HS-5 (cell line): ENCODE results near the gene HUS1B.
"Not testable (repeated sequence)": the region's sequence is repeated elsewhere in the genome, so short reads cannot be mapped to it uniquely, and the experiment has no call there.

Source experiments
- DNase-seq: peaks from one replicate; pipeline ENCODE4 v3.0.0-alpha.2; 2012; ENCODE audit warnings: low read depth

The HUS1B gene

DNA sequence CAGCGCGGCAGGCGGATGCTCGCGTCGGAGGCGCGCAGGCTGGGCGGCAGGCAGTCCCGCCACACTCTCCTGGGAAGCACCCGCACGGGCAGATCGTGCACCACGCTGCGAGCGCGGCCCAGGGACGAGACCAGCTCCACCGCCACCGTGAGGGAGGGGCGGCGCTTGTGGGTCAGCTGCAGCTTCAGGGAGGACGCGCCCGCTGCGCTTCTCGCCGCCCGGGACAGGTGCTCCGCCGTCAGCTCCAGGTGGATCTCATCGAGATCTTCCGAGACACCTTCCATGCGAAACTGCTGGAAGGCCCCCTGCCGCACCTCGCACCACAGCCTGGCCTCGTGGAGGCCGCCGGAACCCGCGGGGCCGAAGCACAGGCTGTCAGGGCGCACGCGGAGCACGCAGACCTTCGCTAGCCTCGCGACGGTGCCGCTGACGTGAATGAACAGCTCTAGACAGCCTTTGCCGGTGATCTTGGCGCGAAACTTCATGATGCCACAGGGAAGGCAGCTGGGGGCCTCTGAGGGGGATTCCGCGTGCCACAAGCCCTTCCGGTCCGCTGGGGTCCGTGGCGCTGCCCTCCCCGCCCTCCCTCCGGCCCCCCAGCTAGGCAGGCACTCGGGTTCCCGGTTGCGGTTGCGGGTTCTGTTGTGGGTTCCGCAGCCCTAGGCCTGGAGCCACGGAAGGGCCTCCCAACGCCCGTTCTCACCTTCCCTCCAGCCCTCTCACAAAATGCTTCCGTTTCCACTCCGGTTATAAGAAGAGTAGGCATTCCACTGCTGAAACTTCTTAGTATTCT is at the start of gene HUS1B:
Gene HUS1B (minus strand): TSS at position 641 of the 793 bp plus-strand sequence. CDS start 156 bp downstream, at position 485.
- no peak for DNase-seq

DNA sequence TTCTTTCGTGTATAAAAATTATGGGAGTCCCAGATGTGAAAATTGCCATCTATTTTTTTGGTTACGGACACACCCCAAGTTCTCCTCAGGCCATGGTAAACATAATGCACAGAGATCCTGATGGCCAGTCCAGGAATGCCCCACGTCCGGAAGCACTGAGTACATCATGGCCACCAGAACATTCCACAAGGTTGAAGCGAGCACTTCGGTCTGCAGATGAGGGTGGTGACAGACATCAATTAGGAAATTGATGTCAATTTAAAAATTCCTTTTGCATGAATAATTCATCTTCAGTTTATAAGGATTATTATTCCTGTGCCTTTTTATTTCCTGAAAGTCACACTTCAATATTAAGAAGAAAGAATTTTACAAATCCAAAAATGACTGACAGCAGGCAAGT is 49.2 kb upstream of the HUS1B start:
- DNase-seq, result no peak

DNA sequence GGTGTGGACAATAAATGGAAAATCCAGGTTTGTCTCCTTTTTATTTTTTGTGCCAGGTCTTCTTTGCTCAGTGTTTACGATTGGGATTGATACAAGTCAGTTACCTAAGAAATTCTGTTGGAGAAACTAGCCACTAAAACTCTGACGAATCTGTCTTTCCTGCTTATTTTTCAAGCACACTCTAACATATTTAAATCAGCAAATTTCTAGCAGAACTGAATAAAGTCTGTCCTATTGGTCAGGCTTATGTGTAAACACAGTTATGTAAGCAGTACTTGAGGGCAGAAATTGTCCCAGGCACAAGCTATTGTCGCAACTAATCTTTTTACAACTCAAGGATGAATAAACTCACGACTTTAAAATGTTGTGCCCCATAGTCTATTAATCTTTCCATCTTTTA is 48.1 kb upstream of the HUS1B start:
- DNase-seq, result no peak

DNA sequence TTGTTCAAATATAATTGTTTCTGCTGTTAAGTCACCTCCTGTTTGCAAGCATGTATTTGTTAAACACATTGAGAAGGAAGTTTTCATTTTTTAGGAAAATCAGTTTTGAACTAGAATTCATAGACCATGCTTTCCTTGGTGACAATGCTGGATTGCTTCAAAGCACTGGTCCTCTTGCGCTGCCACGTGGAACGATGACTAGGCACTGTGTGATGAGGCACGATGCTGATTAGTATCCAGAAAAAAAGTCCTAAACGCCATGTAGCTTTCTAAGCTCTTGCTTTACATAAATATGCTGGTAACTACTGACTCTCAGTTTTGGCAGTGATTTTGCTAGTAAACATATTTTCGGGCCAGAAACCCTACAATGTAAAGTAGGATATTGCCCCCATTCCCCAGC is 47.1 kb upstream of the HUS1B start:
- no peak for DNase-seq

DNA sequence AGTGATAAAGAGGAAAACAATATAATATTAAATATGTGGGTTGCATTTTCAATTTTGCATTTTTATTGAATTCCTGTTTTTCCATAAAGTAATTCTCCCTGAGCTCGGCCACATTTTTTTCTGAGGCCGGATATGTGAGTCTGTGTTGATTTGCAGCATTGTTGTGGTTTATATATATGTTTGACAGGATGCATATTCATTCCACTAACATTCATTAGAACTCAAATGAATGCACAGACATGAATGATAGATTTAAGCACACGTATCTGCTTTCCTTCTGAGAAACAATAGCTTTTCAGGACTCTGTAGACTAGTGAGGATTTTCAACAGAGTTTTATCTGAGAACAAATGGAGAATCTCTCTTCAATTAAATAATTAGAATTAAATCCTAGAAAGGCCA is 46.7 kb upstream of the HUS1B start:
- no peak for DNase-seq

DNA sequence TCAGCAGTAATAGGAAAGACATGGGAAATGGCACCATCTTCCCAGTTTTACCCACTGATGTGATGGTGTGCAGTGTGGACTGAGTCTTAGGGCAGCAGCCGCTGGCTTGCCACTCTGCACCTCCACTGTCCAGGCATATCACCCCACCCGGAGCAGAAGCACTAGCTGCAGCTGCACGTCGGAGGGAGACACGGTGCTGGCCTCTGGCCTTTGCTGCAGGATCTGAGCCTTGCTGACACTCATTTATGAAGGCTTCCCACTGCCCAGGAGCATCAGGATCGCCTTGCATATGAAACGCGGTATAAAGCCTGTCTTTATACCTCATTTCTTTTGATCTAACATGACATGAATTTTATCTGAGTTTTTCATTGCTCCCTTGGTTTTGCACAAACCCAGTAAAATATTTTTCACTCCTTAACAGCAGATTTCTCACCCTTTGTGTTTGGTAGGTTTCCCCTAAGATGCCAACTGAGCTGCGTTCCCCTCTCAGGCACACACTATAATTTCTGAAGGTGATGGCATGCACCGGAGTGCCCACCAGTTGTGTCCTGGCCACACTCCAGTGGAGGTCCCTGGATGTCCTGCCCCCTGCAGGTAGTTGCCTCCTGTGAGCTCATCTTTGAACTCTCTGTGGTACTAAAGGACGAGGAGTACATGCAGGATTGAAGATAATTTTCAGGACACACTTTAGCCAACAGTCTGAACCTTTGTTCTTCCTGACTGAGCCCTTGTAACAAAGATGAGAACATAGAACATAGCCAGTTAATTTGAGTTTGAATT is 45.0 kb upstream of the HUS1B start:
- DNase-seq, result no peak

DNA sequence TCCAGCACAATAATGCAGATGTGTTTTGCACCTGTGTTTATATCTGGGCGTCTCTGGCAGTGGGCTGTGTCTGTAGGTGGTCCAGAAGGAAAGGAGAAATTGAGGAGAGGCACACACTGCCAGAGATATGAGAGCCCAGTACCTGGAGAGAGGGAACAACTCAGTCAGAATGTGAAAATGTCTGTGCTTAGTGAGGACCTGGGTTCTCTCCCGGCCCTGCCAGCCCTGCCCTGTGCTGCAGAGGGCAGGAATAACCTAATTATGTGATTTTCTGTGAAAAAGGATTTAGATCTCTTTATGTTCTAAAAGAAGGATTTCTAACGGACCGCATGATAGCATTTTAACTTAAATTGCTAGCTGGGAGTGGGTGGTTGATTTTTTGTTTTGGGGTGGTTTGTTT is 44.3 kb upstream of the HUS1B start:
- no peak for DNase-seq

DNA sequence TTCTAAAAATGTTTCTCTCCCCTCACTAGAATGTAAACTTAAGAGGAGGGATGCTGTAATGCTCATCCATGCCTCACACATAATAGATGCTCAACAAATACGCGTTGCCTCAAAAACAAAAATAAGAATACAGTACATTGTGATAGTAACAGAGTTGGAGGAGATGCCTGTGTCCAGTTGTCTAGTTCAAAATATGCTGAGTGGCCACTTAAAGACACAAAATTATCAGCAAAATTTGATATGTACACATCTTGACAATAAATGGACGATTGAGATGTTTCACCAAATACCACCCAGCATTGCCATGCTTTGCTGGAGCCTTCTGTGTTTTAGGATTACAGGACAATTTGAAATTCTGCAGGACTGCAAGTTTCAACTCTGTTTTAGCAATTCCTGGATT is 43.6 kb upstream of the HUS1B start:
- no peak for DNase-seq

DNA sequence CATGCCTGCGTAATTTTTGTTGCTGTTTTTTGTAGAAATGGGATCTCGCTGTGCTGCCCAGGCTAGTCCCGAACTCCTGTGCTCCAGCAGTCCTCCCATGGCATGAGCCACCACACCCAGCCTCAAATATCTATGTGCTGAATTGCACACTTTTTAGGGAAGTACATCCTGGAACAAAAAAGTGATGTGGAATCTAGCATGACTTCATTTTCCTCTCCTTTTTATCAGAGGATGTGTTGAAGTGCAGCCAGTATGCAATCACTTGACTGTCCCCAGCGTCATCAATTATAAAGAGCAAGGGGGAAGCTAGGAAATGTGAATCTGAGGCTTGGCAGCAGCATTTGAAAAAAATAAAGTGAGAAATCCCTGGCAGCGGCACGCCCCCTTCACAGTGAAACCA is 42.4 kb upstream of the HUS1B start:
- no peak for DNase-seq

DNA sequence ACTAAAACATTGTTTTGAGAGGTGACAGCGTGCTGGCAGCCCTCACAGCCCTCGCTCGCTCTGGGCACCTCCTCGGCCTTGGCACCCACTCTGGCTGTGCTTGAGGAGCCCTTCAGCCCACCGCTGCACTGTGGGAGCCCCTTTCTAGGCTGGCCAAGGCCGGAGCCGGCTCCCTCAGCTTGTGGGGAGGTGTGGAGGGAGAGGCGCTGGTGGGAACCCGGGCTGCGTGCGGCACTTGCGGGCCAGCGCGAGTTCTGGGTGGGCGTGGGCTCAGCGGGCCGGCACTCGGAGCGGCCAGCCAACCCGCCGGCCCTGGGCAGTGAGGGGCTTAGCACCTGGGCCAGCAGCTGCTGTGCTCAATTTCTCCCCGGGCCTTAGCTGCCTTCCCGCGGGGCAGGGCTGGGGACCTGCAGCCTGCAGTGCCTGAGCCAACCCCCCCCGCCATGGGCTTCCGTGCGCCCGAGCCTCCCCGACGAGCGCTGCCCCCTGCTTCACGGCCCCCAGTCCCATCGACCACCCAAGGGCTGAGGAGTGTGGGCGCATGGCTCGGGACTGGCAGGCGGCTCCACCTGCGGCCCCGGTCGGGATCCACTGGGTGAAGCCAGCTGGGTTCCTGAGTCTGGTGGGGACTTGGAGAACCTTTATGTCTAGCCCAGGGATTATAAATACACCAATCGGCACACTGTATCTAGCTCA is 37.7 kb upstream of the HUS1B start:
- DNase-seq, result not testable (repeated sequence)

DNA sequence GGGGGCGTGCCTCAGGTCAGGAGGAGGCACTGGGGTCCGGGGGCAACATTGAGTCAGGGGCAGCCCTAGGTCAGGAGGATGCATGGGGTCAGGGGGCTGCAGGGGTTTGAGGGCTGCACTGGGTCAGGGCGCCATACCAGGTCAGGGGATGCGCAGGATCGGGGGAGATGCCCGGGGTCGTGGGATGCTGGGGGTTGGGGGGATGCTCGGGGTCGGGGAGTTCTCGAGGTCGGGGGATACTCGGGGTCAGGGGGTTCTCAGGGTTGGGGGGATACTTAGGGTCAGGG is 36.8 kb upstream of the HUS1B start:
- DNase-seq, result no peak

DNA sequence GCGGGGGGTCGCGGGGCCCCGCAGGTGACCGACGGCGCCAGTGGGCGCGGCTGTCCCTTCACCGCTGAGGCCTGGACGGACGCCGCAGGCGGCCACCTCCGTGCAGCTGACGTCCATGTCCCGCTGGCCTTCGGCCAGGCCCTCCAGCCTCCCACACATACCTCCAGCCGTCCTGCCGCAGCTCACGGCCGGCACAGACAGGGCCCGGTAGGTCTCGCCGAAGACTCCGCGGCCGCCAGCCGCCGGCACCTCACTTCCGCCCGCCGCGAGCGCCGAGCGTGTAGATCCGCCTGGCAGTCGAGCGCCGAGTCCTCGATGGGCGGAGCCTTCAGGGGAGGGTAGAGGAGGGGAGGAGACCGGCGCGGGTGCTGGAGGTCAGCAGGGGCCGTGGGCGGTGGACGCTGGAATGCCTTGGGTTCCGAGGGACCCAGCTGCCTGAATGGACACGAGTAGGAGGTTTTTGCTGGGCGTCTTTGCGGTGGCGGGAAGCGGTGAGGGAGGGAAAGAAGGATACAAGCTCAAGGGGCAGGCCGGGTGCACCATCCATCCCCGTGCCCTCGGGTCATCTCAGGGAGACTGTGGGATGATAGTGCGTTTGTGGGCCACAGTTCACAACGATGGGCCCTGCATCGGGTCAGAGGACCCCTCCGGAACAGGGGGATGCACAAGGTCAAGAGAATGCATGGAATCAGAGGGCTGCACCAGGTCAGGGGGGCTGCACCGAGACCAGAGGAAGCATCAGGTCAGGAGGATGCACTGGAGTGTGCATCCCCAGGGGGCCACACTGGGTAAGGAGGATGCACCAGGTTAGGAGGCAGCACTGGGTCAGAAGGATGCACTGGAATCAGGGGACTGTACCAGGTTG is 36.2 kb upstream of the HUS1B start, which contains the start of gene EXOC2:
Gene EXOC2 (minus strand): TSS at position 282 of the 865 bp plus-strand sequence. CDS start 55,321 bp downstream, outside the sequence.
- DNase-seq, result no peak

DNA sequence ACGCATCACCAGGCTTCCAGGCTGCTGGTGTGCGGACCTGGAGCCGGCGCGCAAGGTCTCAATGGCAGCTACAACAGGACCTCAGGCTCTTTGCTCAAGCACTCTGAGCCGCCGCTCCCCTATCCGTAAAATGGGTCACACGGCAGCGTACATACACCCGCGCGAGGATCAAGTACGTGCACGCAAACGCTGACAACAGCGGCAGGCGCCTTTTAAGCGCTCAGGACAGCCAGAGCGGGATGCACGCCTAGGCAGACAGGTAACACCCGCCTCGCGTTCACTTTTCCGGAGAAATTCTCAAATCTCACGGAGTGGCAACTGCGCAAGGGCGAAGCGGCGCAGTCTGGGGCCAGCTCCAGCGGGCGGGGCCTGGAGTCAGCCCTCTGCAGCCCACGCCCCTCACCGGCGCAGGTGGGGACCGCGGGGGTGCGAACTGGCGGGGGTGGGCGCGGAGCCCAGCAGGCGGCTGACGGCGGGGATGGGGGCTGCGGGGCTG is 35.5 kb upstream of the HUS1B start:
- no peak for DNase-seq

DNA sequence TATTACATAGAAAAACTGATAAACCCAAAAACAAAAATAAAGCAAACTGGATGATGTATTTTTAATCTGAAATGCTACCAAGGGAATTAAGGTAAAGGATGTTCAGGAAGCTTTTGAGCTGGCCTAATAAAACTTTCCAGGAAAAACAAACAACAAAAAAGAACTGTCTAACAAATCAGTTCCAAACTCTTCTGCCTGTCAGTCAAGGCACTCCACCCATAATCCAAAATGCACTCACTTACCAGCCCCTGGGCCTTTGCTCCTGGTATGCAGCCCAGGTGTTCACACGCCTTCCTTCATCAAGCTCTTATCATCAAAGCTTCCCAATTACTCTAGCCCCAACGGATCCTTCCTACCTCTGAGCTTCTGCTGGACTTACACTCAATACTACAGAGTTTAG is 32.3 kb upstream of the HUS1B start:
- DNase-seq, result no peak

DNA sequence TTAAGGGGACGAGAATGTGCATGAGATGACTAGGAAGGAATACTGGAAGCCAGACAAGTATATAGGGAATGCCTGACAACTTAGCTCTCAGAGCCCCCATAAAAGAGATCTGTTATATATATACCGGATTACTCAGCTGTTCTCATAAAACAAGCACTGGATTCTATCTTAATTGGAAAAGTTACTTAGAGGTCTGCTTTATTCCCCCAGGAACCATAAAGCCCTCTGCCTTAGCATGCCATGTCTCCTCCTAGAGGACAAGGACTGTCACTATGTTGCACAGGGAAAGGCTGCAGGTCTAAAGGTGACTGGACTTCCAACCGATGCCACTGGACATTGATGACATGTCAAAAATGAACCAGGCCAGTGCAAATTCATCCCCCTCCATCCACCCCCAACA is 29.6 kb upstream of the HUS1B start:
- DNase-seq, result no peak

DNA sequence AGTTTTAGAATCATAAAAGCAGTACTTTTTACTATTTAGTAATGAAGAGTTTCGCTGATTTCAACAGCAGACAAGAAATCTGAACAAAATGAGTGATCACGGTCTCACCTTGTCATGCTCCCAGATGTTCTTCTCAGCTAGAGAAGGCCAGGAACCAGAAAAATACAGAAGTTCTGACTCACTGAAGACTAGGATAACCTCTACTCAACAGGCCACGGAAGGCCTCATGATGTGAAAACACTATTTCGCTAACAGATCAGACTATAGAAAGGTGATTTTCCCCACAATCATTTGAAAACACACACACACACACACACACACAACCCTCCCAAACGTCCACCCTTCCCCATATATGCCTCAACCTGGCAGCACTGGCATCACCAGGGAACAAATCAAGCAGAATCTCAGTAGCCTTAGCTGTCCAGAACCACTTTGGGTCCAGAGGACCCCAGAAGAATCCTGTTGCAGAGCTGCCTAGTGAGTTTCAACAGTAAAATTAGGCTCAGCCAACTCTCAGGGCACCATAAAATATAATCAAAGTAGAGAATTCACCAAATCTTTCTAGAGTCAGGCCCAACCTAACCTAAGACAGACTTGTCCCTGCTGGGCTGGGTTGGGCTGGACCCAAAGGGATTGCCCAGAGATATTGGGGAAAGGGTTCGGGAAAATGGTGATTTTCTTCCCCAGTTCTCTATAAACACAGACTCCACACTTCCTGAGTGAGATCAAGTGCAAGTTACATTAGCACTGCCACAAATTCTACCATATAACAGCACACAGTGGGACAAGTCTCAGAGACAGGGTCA is 28.1 kb upstream of the HUS1B start:
- no peak for DNase-seq

DNA sequence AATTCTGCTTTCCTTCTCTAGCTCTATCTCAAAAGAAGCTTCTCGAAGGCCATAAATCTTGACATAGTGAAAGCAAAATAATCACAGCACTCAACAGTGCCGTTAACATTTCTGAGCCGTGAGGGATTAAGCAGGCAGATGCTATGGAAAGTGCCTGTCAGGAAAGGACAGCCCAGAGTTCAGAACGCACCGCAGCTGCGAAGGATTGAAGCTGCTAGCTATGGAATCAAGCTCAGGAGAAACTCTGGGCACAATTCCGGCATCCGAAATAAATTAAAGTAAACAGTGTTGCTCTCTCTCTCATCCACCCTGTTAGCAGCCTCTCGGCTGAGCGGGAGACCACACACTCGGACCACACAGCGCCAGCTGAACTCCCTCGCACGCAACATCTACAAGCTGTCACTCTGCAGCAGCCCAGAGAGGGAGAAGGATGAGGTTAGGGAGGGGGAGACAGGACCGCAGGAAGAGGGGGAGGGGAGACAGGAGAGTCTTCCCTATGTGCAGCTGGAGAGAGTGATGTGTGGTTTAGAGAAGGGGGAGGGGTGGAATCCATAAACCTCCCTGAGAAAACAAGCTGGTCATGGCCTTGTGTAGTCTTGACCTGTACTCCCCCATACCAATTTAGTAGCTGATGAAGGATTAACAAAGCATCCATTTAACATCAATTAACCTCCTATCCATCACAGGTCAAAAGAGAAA is 27.0 kb upstream of the HUS1B start:
- no peak for DNase-seq

DNA sequence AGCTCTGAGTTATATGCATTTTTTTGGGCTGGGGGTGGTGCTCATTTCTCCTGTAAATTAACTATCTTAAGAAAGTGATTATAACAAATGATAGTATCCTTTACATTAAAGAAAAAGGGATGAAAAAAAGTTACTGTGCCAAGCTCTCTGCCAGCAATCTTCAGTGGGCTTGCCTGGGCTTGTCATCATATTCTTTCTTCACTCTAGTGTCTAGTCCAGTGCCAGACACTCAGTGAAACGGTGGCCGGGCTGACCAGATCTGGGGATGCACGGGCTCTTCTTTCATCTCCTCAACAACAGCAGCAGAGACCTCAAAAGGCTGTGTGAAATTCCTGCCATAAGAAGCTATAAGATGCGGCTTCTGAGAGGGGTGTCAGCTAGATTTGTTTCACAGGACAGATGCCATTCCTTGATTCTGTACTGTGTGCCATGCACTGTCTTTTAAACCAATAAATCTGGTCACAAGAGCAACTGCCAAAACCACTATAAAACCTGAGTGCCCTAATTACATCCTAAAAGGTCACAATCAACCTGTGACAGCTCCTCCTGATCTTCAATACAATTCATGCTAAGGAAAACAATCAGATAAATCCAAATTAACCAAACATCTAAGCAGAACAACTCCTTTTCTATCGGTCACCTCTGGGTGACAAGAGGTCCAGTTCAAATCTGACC is 23.9 kb upstream of the HUS1B start:
- DNase-seq, result no peak

DNA sequence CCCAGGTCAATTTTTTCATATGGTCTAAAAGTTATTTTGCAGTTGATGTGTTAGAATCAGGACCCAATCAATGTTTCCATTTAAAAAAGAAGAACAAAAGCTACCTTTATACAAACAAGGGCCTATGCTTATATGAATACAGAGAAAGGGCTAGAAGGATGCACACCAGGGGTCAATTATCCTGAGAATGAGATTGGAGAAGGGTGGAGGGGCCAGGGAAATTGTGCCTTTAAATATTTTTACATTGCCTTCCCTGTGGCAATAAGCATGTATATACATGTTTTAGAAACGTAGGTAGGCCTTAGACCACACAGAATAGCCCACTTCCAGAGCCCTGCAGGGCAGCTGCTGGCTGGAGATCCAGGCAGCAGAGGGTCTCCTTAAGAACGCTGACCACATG is 23.4 kb upstream of the HUS1B start:
- DNase-seq, result no peak

DNA sequence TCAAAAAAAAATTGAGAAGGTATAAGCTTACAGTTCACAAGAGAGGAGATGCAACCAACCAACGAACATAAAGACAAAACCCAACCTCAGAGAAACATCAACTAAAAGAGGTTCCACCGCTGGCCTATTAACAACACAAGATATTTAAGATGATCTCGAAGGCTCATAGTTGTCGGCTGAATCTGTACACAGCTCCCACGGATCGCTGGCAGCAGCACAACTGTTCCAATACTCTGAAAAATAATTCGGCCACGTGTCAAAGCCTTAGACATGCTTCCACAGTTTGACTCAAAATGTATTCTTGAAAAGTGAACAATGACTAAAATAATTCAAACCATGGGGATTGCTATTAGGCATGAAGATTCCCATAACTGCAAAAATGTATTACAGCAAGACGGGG is 22.4 kb upstream of the HUS1B start:
- no peak for DNase-seq
